K562 (cell line): ENCODE results near the gene KCNF1. TPM values are rescaled to one million over a fixed set of nuclear protein-coding genes. Genes with fewer than 3 reads are reported as not detected.

Source experiments
- NFYB ChIP-seq: IDR thresholded peaks from 2 replicates; pipeline ENCODE4 v1.6.1; 2011; ENCODE audit warnings: mild to moderate bottlenecking, moderate library complexity; ENCODE audit not compliant: insufficient read length; ENCODE audit errors: extremely low read depth
- ZC3H4 ChIP-seq: sonication (generic); formaldehyde crosslinking; IDR thresholded peaks from 2 replicates; pipeline ENCODE4 v1.9.0; 2021; ENCODE audit warnings: missing genetic modification reagents, borderline replicate concordance
- ZNF584 ChIP-seq: fragments of 200-800 bp; sonication (Bioruptor generic); IDR thresholded peaks from 2 replicates; pipeline ENCODE4 v1.6.1; 2016; ENCODE audit warnings: low read depth, mild to moderate bottlenecking, missing genetic modification characterization, missing compliant biosample characterization
- polyA plus RNA-seq, 8 experiments: library from polyadenylated mRNA; depleted of rRNA in 4 of 8; stranded (reverse) in 5 of 8; unstranded in 3 of 8; fragments of >200 nt; fragmentation: Nextera tagmentation in 2 of 8; fragmentation: Illumina TruSeq in 1 of 8; extraction: Ambion mirVana in 2 of 8; extraction: Trizol in 1 of 8; gene quantifications; 2 replicates each; pipeline versions ENCODE4 v1.2.1 to v1.2.3, GENCODE V29; 2011 to 2014; ENCODE audit warnings: inconsistent platforms in 1 of 8, missing spikeins in 1 of 8
- total RNA-seq, 7 experiments: library from RNA; depleted of rRNA in 6 of 7; stranded (reverse); fragments of >200 nt in 6 of 7; fragmentation: Illumina TruSeq in 2 of 7; extraction: Trizol in 2 of 7; gene quantifications; 2 replicates each; pipeline versions ENCODE4 v1.2.1 to v1.2.3, GENCODE V29; 2011 to 2021; ENCODE audit warnings: low replicate concordance in 1 of 7
- TF ChIP-seq, protein P1 (sequence below): sonication (generic); formaldehyde crosslinking; IDR thresholded peaks from 2 replicates; pipeline ENCODE4 v1.8.0; 2022; ENCODE audit warnings: mild to moderate bottlenecking, missing genetic modification reagents, borderline replicate concordance
- TF ChIP-seq, protein P2 (sequence below): fragments of 250-450 bp; sonication (Bioruptor Pico); IDR thresholded peaks from 2 replicates; pipeline ENCODE4 v1.5.0; 2021

Gene KCNF1
- total and polyA plus RNA-seq, 9 of the 15 experiments (the other 6 are each of a cell fraction or from before 2014, with no cell fraction given), result not detected

DNA sequence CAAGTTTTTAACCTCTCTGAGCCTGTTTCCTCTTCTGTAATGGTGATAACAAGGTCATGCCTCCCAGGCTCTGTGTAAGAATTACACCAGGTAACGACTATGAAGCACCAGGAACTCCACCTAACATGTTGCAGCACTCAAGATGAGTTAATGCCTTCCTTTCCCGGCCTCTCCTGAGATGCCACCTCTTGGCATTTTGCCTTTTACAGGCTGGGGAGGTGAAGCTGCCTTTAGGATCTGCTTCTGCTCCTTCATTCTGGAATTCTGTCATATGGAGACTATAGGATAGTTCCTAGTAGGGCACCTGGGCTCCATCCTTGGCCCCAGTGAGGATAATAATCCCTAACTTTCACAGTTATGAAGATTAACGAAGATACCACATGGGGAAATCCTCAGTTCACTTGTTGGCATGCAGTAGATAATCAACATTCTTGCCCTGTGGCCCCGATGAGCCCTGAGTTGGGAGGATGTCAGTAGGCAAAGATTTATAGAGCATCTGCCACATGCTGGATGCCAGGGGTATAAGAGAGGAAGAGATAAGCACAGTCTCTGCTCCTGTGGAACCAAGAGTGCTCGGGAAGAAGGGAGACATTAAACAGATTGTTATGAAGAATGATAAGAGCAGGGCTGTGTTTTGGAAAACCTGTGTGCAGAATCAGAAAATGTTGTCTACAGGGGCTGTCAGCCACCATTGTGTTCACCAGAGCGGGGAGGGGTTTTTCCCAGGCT lies 43.9 kb upstream of the KCNF1 start (continued):
- TF ChIP-seq, protein P1, sequence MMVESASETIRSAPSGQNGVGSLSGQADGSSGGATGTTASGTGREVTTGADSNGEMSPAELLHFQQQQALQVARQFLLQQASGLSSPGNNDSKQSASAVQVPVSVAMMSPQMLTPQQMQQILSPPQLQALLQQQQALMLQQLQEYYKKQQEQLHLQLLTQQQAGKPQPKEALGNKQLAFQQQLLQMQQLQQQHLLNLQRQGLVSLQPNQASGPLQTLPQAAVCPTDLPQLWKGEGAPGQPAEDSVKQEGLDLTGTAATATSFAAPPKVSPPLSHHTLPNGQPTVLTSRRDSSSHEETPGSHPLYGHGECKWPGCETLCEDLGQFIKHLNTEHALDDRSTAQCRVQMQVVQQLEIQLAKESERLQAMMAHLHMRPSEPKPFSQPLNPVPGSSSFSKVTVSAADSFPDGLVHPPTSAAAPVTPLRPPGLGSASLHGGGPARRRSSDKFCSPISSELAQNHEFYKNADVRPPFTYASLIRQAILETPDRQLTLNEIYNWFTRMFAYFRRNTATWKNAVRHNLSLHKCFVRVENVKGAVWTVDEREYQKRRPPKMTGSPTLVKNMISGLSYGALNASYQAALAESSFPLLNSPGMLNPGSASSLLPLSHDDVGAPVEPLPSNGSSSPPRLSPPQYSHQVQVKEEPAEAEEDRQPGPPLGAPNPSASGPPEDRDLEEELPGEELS (CRISPR knock-in tag), result no peak
- TF ChIP-seq ZC3H4 (no peak), ZNF584 (CRISPR knock-in tag) (no peak), NFYB (no peak)
- TF ChIP-seq, protein P2, sequence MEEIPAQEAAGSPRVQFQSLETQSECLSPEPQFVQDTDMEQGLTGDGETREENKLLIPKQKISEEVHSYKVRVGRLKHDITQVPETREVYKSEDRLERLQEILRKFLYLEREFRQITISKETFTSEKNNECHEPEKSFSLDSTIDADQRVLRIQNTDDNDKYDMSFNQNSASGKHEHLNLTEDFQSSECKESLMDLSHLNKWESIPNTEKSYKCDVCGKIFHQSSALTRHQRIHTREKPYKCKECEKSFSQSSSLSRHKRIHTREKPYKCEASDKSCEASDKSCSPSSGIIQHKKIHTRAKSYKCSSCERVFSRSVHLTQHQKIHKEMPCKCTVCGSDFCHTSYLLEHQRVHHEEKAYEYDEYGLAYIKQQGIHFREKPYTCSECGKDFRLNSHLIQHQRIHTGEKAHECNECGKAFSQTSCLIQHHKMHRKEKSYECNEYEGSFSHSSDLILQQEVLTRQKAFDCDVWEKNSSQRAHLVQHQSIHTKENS (CRISPR knock-in tag), result no peak
- TF ChIP-seq, all 486 proteins: peak for 0
